ENCODE data around the gene FMOD.

FMOD gene

GRCh38 chr1:203308923-203309331 is 42.0 kb downstream of the FMOD start:
- Histone ChIP-seq H3K36me3 (ENCODE audit: low read length) (peaks cover 41% of the 10 kb centered on the region), H3K27ac (ENCODE audit: low read depth, low read length) (peak overlapping the region; percentile 99), H3K79me2 (ENCODE audit: insufficient read depth, low read length) (peaks cover 49% of the 10 kb centered on the region), H4K20me1 (ENCODE audit: low read depth, low read length) (peaks cover 2% of the 10 kb centered on the region; the same call in 1 of the 2 replicates), H3K9me3 (ENCODE audit: insufficient read depth, low read length) (no peaks in the 10 kb centered on the region), H3K9ac (ENCODE audit: low read length) (peak overlapping the region; percentile 97), H3K9me2 (replicated peaks; ENCODE audit: insufficient read depth, low read length) (no peaks in the 10 kb centered on the region), H3K27me3 (ENCODE audit: low read length) (no peaks in the 10 kb centered on the region), H2AFZ (ENCODE audit: low read depth, low read length, severe bottlenecking) (no peak overlapping the region), H3K4me3 (ENCODE audit: insufficient read depth, low read length, poor library complexity, severe bottlenecking) (no peak overlapping the region), H3F3A (ENCODE audit: insufficient read depth) (peaks cover 89% of the 10 kb centered on the region), H3K4me2 (ENCODE audit: low read depth, low read length, poor library complexity, severe bottlenecking) (peak overlapping the region; percentile 86)
- TF ChIP-seq EZH2phosphoT487 (conservative IDR thresholded peaks at IDR 0.05; ENCODE audit: low read length), result no peak
- TF ChIP-seq CTCF (IDR thresholded peaks at IDR 0.05; ENCODE audit: insufficient read depth, low read length, poor library complexity, severe bottlenecking), result no peak

- H3K36me3 ChIP-seq (ENCODE audit: low read length), result peaks cover 41% of the 10 kb centered on the region
- H4K20me1 ChIP-seq (ENCODE audit: low read depth, low read length), result peaks cover 2% of the 10 kb centered on the region; the same call in 1 of the 2 replicates
- H2AFZ ChIP-seq (ENCODE audit: low read depth, low read length, severe bottlenecking), result no peak overlapping the region
- H3K27me3 ChIP-seq (ENCODE audit: low read length), result no peaks in the 10 kb centered on the region
- H3K9me2 ChIP-seq (replicated peaks; ENCODE audit: insufficient read depth, low read length), result no peaks in the 10 kb centered on the region
- peak overlapping the region; percentile 99 for H3K27ac ChIP-seq (ENCODE audit: low read depth, low read length)
- peaks cover 91% of the 10 kb centered on the region for H3F3A ChIP-seq (ENCODE audit: insufficient read depth)
- peaks cover 54% of the 10 kb centered on the region for H3K79me2 ChIP-seq (ENCODE audit: insufficient read depth, low read length)
- H3K9me3 ChIP-seq (ENCODE audit: insufficient read depth, low read length), result no peaks in the 10 kb centered on the region
- H3K4me2 ChIP-seq (ENCODE audit: low read depth, low read length, poor library complexity, severe bottlenecking), result peak overlapping the region; percentile 86
- H3K4me3 ChIP-seq (ENCODE audit: insufficient read depth, low read length, poor library complexity, severe bottlenecking), result peak overlapping the region; percentile 87
- H3K9ac ChIP-seq (ENCODE audit: low read length), result peak overlapping the region; percentile 97
- no peak for TF ChIP-seq CTCF (IDR thresholded peaks at IDR 0.05; ENCODE audit: insufficient read depth, low read length, poor library complexity, severe bottlenecking)
- TF ChIP-seq EZH2phosphoT487 (conservative IDR thresholded peaks at IDR 0.05; ENCODE audit: low read length), result no peak
Measured at GRCh38 chr1:203308328-203308922, 42.5 kb downstream of the FMOD start.

GRCh38 chr1:203307641-203308126 is 43.2 kb downstream of the FMOD start:
- Histone ChIP-seq H3K79me2 (ENCODE audit: insufficient read depth, low read length) (peaks cover 61% of the 10 kb centered on the region), H3K27me3 (ENCODE audit: low read length) (no peaks in the 10 kb centered on the region), H2AFZ (ENCODE audit: low read depth, low read length, severe bottlenecking) (no peak overlapping the region), H3K9me2 (replicated peaks; ENCODE audit: insufficient read depth, low read length) (no peaks in the 10 kb centered on the region), H3K9ac (ENCODE audit: low read length) (peak overlapping the region; percentile 97), H3K9me3 (ENCODE audit: insufficient read depth, low read length) (no peaks in the 10 kb centered on the region), H3K4me2 (ENCODE audit: low read depth, low read length, poor library complexity, severe bottlenecking) (peak overlapping the region; percentile 86), H4K20me1 (ENCODE audit: low read depth, low read length) (peaks cover 2% of the 10 kb centered on the region; the same call in 1 of the 2 replicates), H3K36me3 (ENCODE audit: low read length) (peaks cover 41% of the 10 kb centered on the region), H3K4me3 (ENCODE audit: insufficient read depth, low read length, poor library complexity, severe bottlenecking) (peak overlapping the region; percentile 87), H3K27ac (ENCODE audit: low read depth, low read length) (peak overlapping the region; percentile 99), H3F3A (ENCODE audit: insufficient read depth) (peaks cover 91% of the 10 kb centered on the region)
- TF ChIP-seq CTCF (IDR thresholded peaks at IDR 0.05; ENCODE audit: insufficient read depth, low read length, poor library complexity, severe bottlenecking) (no peak), EZH2phosphoT487 (conservative IDR thresholded peaks at IDR 0.05; ENCODE audit: low read length) (no peak)
